H1 (cell line): ENCODE measurements around the gene BNC1. TPM values are rescaled to one million over a fixed set of nuclear protein-coding genes. Genes with fewer than 3 reads are reported as not detected.

Experiments used
- CTCF ChIA-PET: fragments of 300-600 bp; sonication (Branson Sonifier 250); formaldehyde crosslinking; loops from one replicate; lab custom pipeline; 2021; ENCODE audit not compliant: partially characterized antibody; lab: Charles Lee
- POLR2A ChIA-PET: fragments of 300-600 bp; sonication (Branson Sonifier 250); formaldehyde crosslinking; loops from one replicate; lab custom pipeline; 2021; ENCODE audit warnings: inconsistent platforms; ENCODE audit not compliant: partially characterized antibody; lab: Charles Lee
- DNase-seq, 2 experiments: peaks; one replicate each; pipeline versions ENCODE4 v3.0.0 to v3.0.0-alpha.2; 2010 to 2022; ENCODE audit warnings: low spot score in 2 of 2, low read depth in 1 of 2, mixed read lengths in 1 of 2
- FAIRE-seq: peaks from 2 replicates; lab custom pipeline; 2011; peaks lifted over from hg19 to GRCh38; lab: Jason Lieb, UNC
- H2AFZ ChIP-seq: 2 replicates; pipeline ENCODE4 v1.8.1; 2012; ENCODE audit warnings: low read length, inconsistent platforms
- H2AK5ac ChIP-seq: 2 replicates; pipeline ENCODE4 v1.6.1; 2013; ENCODE audit warnings: low read depth, low read length
- H2BK120ac ChIP-seq: replicated peaks from 2 replicates; pipeline ENCODE3; 2013; ENCODE audit warnings: low read depth, low read length, inconsistent platforms
- H2BK12ac ChIP-seq: 2 replicates; pipeline ENCODE4 v1.6.1; 2013; ENCODE audit warnings: low read depth, low read length
- H2BK15ac ChIP-seq: 2 replicates; pipeline ENCODE4 v1.6.1; 2013; ENCODE audit warnings: low read length
- H2BK20ac ChIP-seq: 2 replicates; pipeline ENCODE4 v1.6.1; 2013; ENCODE audit warnings: low read length
- H2BK5ac ChIP-seq: 2 replicates; pipeline ENCODE4 v1.6.1; 2013; ENCODE audit warnings: low read depth, low read length
- H3K14ac ChIP-seq: 2 replicates; pipeline ENCODE4 v1.6.1; 2013; ENCODE audit warnings: inconsistent platforms; ENCODE audit not compliant: insufficient read length
- H3K18ac ChIP-seq: 2 replicates; pipeline ENCODE4 v1.6.1; 2013; ENCODE audit warnings: low read length; ENCODE audit errors: extremely low read depth
- H3K23ac ChIP-seq: 2 replicates; pipeline ENCODE4 v1.6.1; 2013; ENCODE audit warnings: inconsistent platforms; ENCODE audit not compliant: insufficient read length
- H3K23me2 ChIP-seq: 2 replicates; pipeline ENCODE4 v1.6.1; 2013; ENCODE audit warnings: low read depth, low read length
- H3K27ac ChIP-seq: 2 replicates; pipeline ENCODE4 v1.6.1; 2011; ENCODE audit warnings: low read depth, low read length, inconsistent platforms
- H3K27me3 ChIP-seq, 4 experiments: replicated peaks in 1 of 4; 1 replicate in 1 of 4; 2 replicates in 3 of 4; pipeline versions ENCODE4 v1.6.1 to v1.8.1; 2011 to 2013; ENCODE audit warnings: low read length in 3 of 4, mild to moderate bottlenecking in 3 of 4, inconsistent platforms in 2 of 4, mixed read lengths in 2 of 4, moderate library complexity in 1 of 4; ENCODE audit not compliant: control insufficient read depth in 3 of 4, insufficient read depth in 3 of 4; ENCODE audit errors: extremely low read depth in 1 of 4
- H3K36me3 ChIP-seq, 4 experiments: 2 replicates each; pipeline versions ENCODE4 v1.6.1 to v1.8.1; 2011 to 2013; ENCODE audit warnings: mild to moderate bottlenecking in 4 of 4, low read length in 3 of 4, moderate library complexity in 2 of 4, control low read depth in 1 of 4, inconsistent platforms in 1 of 4; ENCODE audit not compliant: insufficient read depth in 4 of 4, control insufficient read depth in 2 of 4
- H3K4ac ChIP-seq: replicated peaks from 2 replicates; pipeline ENCODE3; 2013; ENCODE audit warnings: low read length, low read depth, mixed read lengths, inconsistent platforms; ENCODE audit not compliant: insufficient read length
- H3K4me1 ChIP-seq, 4 experiments: replicated peaks in 1 of 4; 1 replicate in 1 of 4; 2 replicates in 3 of 4; pipeline versions ENCODE4 v1.6.1 to v1.8.1; 2011 to 2013; ENCODE audit warnings: low read length in 3 of 4, inconsistent platforms in 2 of 4, mixed read lengths in 1 of 4; ENCODE audit not compliant: insufficient read depth in 4 of 4, control insufficient read depth in 3 of 4
- H3K4me2 ChIP-seq, 2 experiments: 2 replicates each; pipeline versions ENCODE4 v1.6.1 to v1.8.1; 2011 to 2013; ENCODE audit warnings: low read depth in 2 of 2, low read length in 2 of 2, control low read depth in 1 of 2, inconsistent platforms in 1 of 2, mild to moderate bottlenecking in 1 of 2; ENCODE audit not compliant: insufficient read depth in 1 of 2
- H3K4me3 ChIP-seq, 4 experiments: fragments of 200-600, 300-600 bp in 1 of 4; sonication (generic), shearing (Covaris generic), sonication (Bioruptor Twin) in 1 of 4; 2 replicates each; pipeline versions ENCODE4 v1.5.1 to v1.8.1; 2011 to 2016; ENCODE audit warnings: low read length in 4 of 4, low read depth in 3 of 4, control low read depth in 2 of 4, inconsistent platforms in 2 of 4, mild to moderate bottlenecking in 2 of 4, mixed read lengths in 1 of 4, moderate library complexity in 1 of 4; ENCODE audit not compliant: insufficient read depth in 2 of 4; ENCODE audit errors: extremely low read depth in 1 of 4
- H3K56ac ChIP-seq: replicated peaks from 2 replicates; pipeline ENCODE3; 2013; ENCODE audit warnings: low read depth, mild to moderate bottlenecking, mixed read lengths, low read length, inconsistent platforms; ENCODE audit not compliant: insufficient read length
- H3K79me1 ChIP-seq: 2 replicates; pipeline ENCODE4 v1.6.1; 2013; ENCODE audit warnings: low read depth, low read length, control low read depth
- H3K79me2 ChIP-seq, 2 experiments: 2 replicates each; pipeline versions ENCODE4 v1.6.1 to v1.8.1; 2012 to 2013; ENCODE audit warnings: low read length in 2 of 2, mild to moderate bottlenecking in 2 of 2, inconsistent platforms in 1 of 2; ENCODE audit not compliant: insufficient read depth in 2 of 2, control insufficient read depth in 1 of 2
- H3K9ac ChIP-seq, 4 experiments: replicated peaks in 1 of 4; 1 replicate in 1 of 4; 2 replicates in 3 of 4; pipeline versions ENCODE4 v1.6.1 to v1.8.1; 2011 to 2013; ENCODE audit warnings: low read depth in 3 of 4, low read length in 3 of 4, control low read depth in 2 of 4, mild to moderate bottlenecking in 2 of 4, moderate library complexity in 2 of 4, inconsistent platforms in 1 of 4; ENCODE audit errors: extremely low read depth in 1 of 4
- H3K9me3 ChIP-seq, 2 experiments: 2 replicates each; pipeline versions ENCODE4 v1.6.1 to v1.8.1; 2012 to 2013; ENCODE audit warnings: mild to moderate bottlenecking in 2 of 2, moderate library complexity in 2 of 2, control low read depth in 1 of 2, inconsistent platforms in 1 of 2, low read depth in 1 of 2, low read length in 1 of 2, mixed read lengths in 1 of 2; ENCODE audit not compliant: insufficient read depth in 2 of 2
- H4K20me1 ChIP-seq, 2 experiments: replicated peaks in 1 of 2; 2 replicates each; pipeline versions ENCODE3 to v1.8.1; 2011 to 2013; ENCODE audit warnings: inconsistent platforms in 2 of 2, low read length in 2 of 2, mild to moderate bottlenecking in 1 of 2; ENCODE audit not compliant: insufficient read depth in 2 of 2, control insufficient read depth in 1 of 2
- H4K5ac ChIP-seq: 2 replicates; pipeline ENCODE4 v1.6.1; 2013; ENCODE audit warnings: low read length, low read depth, mixed read lengths, inconsistent platforms; ENCODE audit not compliant: insufficient read length
- H4K8ac ChIP-seq: 2 replicates; pipeline ENCODE4 v1.8.0; 2013; ENCODE audit warnings: mild to moderate bottlenecking, moderate library complexity, low read length, inconsistent platforms; ENCODE audit not compliant: insufficient read depth; ENCODE audit errors: extremely low read depth
- H4K91ac ChIP-seq: replicated peaks from 2 replicates; pipeline ENCODE3; 2013; ENCODE audit warnings: low read length, mixed read lengths, inconsistent platforms; ENCODE audit not compliant: insufficient read length
- POLR2AphosphoS5 ChIP-seq: IDR thresholded peaks from 2 replicates; pipeline ENCODE4 v1.6.1; 2011; ENCODE audit warnings: low read depth, low read length
- WGBS, 2 experiments: shearing (Covaris generic) in 1 of 2; methylation state at CpG; one replicate each; pipeline versions ENCODE4 v1.1.6 to v1.1.7; 2013 to 2015; ENCODE audit warnings: low lambda C conversion rate in 2 of 2, mixed read lengths in 2 of 2, inconsistent platforms in 1 of 2, low coverage in 1 of 2, missing lambda C conversion rate in 1 of 2; ENCODE audit not compliant: insufficient replicate concordance in 2 of 2, insufficient coverage in 1 of 2, insufficient read length in 1 of 2; ENCODE audit errors: extremely low coverage in 1 of 2, missing lambda C conversion rate in 1 of 2; 5-methylcytosine and 5-hydroxymethylcytosine counted together
- polyA plus RNA-seq, 7 experiments: library from polyadenylated mRNA; depleted of rRNA in 3 of 7; stranded (reverse) in 5 of 7; unstranded in 2 of 7; fragments of >200 nt in 5 of 7; fragments of 200-250 nt in 2 of 7; gene quantifications; 1 replicate in 5 of 7; 2 replicates in 1 of 7; 4 replicates in 1 of 7; pipeline versions ENCODE4 v1.2.1 to v1.2.3, GENCODE V29; 2011 to 2013; ENCODE audit warnings: missing spikeins in 2 of 7, mixed read lengths in 2 of 7
- total RNA-seq: library from RNA; stranded (reverse); fragmentation: NEBNext Ultra II Directional; extraction: Animal tissue kit (Norgen Biotek cat#: 25700); gene quantifications from 2 replicates; pipeline ENCODE4 v1.2.1, GENCODE V29; 2021

BNC1 gene
- total and polyA plus RNA-seq, 2 of the 8 experiments (the other 6 are each of a cell fraction or from before 2014, with no cell fraction given), result 0.99 to 2.1 TPM

- ChIA-PET CTCF (interaction anchor here (1.2 to 2.3 kb wide), 3 partner anchors 20 to 170 kb away, joined by 3 to 8 read pairs (median 4); no protein-coding TSS in a partner anchor), POLR2A (no interaction called here)
- H3K79me1 ChIP-seq, result no peaks in the 10 kb centered on the region
- H3K4me1 ChIP-seq, result no peaks in the 10 kb centered on the region
- no peak overlapping the region for H3K27ac ChIP-seq
- H2AK5ac ChIP-seq, result no peak overlapping the region
- WGBS, 2 experiments, result 83% methylated on average over 4 of the region's 4 CpGs; no CpG with 5 or more reads in 1 of the 2 experiments
- no peak overlapping the region for H3K4me2 ChIP-seq
- no peaks in the 10 kb centered on the region for H3K9me3 ChIP-seq
- H3K4me3 ChIP-seq, result no peak overlapping the region
- H2BK120ac ChIP-seq, result no peak overlapping the region
- no peak overlapping the region for H4K5ac ChIP-seq
- no peak overlapping the region for H2BK5ac ChIP-seq
- H4K20me1 ChIP-seq, result no peaks in the 10 kb centered on the region
- H3K14ac ChIP-seq, result no peak overlapping the region
- H2BK15ac ChIP-seq, result no peak overlapping the region
- no peak overlapping the region for H2BK12ac ChIP-seq
- no peak overlapping the region for H3K23ac ChIP-seq
- H3K36me3 ChIP-seq, result no peaks in the 10 kb centered on the region
- no peak overlapping the region for H4K8ac ChIP-seq
- H3K27me3 ChIP-seq, result no peaks in the 10 kb centered on the region
- H3K79me2 ChIP-seq, result no peaks in the 10 kb centered on the region
- H4K91ac ChIP-seq, result no peak overlapping the region
- no peak overlapping the region for H2BK20ac ChIP-seq
- no peak overlapping the region for H3K4ac ChIP-seq
- FAIRE-seq (no peak), DNase-seq (no peak)
- no peak overlapping the region for H3K56ac ChIP-seq
- H3K9ac ChIP-seq, result no peak overlapping the region
- no peak overlapping the region for H2AFZ ChIP-seq
- no peak overlapping the region for H3K18ac ChIP-seq
- H3K23me2 ChIP-seq, result no peaks in the 10 kb centered on the region
- no peak for TF ChIP-seq POLR2AphosphoS5
Measured at GRCh38 chr15:83268147-83268546, 16.3 kb downstream of the BNC1 start.
